ENCODE measurements around the gene CRYBA1.

Gene CRYBA1

DNA sequence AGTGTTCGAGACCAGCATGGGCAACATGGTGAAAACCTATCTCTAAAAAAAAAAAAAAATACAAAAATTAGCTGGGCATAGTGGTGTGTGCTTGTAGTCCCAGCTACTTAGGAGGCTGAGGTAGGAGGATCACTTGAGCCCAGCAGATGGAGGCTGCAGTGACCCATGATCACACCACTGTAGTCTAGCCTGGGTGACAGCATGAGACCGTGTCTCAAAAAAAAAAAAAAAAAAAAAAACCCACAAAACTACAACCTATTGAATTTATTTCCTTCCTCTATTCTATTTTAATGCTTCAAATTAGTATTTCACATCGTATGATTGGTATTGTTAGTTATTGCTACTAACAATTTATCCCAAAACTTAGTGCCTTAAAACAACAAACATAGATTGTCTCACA is 56.7 kb downstream of the CRYBA1 start:
- H3K4me3 ChIP-seq: no peak overlapping the region
- in situ Hi-C loops (cut with MboI; ENCODE audit: low sequenced_read_pairs): no loop called here
- H3K4me1 ChIP-seq: no peaks in the 10 kb centered on the region
- no peaks in the 10 kb centered on the region for H3K36me3 ChIP-seq (replicated peaks)
- no peaks in the 10 kb centered on the region for H3K9me3 ChIP-seq
- no peak for DNase-seq (ENCODE audit: low spot score in 2 of 2)
- H3K27me3 ChIP-seq (ENCODE audit: low read depth): no peaks in the 10 kb centered on the region

All from HAP-1 (cell line).